Calu3 (cell line): ENCODE measurements around the gene VSIG1. TPM values are rescaled to one million over a fixed set of nuclear protein-coding genes. Genes with fewer than 3 reads are reported as not detected.

ENCODE experiments used
- Bru-seq: library from RNA; stranded (reverse); fragments of 400-500 nt; gene quantifications from one replicate; lab custom pipeline; 2021; lab: Mats Ljungman, UMichigan
- BruChase-seq, 2 experiments: library from RNA; stranded (reverse); fragments of 400-500 nt; gene quantifications; one replicate each; lab custom pipeline; 2021; lab: Mats Ljungman, UMichigan
- BruUV-seq: library from RNA; stranded (reverse); fragments of 400-500 nt; replicated peaks from 2 replicates; lab custom pipeline; 2021; lab: Mats Ljungman, UMichigan
- CTCF ChIA-PET: fragments of 300-600 bp; sonication (Branson Sonifier 250); formaldehyde crosslinking; loops from one replicate; lab custom pipeline; 2022; ENCODE audit warnings: antibody characterized with exemption; lab: Charles Lee
- DNase-seq: peaks from one replicate; pipeline ENCODE4 v3.0.0; 2022
- H3K27ac Mint-ChIP-seq: one replicate; pipeline ENCODE4 v1.8.0; 2022; ENCODE audit warnings: mixed read lengths; ENCODE audit not compliant: unreplicated experiment
- H3K27me3 Mint-ChIP-seq: one replicate; pipeline ENCODE4 v1.8.0; 2022; ENCODE audit warnings: mixed read lengths; ENCODE audit not compliant: unreplicated experiment
- H3K36me3 Mint-ChIP-seq: one replicate; pipeline ENCODE4 v1.8.0; 2022; ENCODE audit warnings: mild to moderate bottlenecking, moderate library complexity, mixed read lengths; ENCODE audit not compliant: insufficient read depth, unreplicated experiment
- H3K4me1 Mint-ChIP-seq: one replicate; pipeline ENCODE4 v1.8.0; 2022; ENCODE audit warnings: mild to moderate bottlenecking, low read depth, mixed read lengths; ENCODE audit not compliant: unreplicated experiment
- H3K4me3 Mint-ChIP-seq: one replicate; pipeline ENCODE4 v1.8.0; 2022; ENCODE audit warnings: mild to moderate bottlenecking, low read depth, moderate library complexity, mixed read lengths; ENCODE audit not compliant: unreplicated experiment
- H3K9me3 Mint-ChIP-seq: one replicate; pipeline ENCODE4 v1.8.0; 2022; ENCODE audit warnings: low read depth, mixed read lengths; ENCODE audit not compliant: unreplicated experiment
- CTCF ChIP-seq: fragments of 200-600 bp; IDR thresholded peaks from one replicate; pipeline ENCODE4 v1.8.0; 2022; ENCODE audit warnings: antibody characterized with exemption; ENCODE audit not compliant: unreplicated experiment
- intact Hi-C: fragments of 100-400 bp; cut with micrococcal nuclease; formaldehyde crosslinking; loops from one replicate; pipeline ENCODE4 v1.10.0; 2022; ENCODE audit not compliant: unreplicated experiment
- long read RNA-seq: library from polyadenylated mRNA; stranded (forward); transcript quantifications from one replicate; pipeline ENCODE4 v2.0.0, GENCODE V29; 2022
- total RNA-seq: library from RNA; stranded (reverse); gene quantifications from 2 replicates; pipeline ENCODE4 v1.2.3, GENCODE V29; 2022

Gene VSIG1
- total RNA-seq: 2.6 and 23.2 TPM in 2 replicates
- percentile 56 among the genes with signal in this experiment for Bru-seq, nascent RNA
- BruChase-seq, experiment 1, labeled RNA remaining after a 6-hour chase: percentile 33 among the genes with signal in this experiment
- percentile 24 among the genes with signal in this experiment for BruChase-seq, experiment 2, labeled RNA remaining after a 2-hour chase
- long read RNA-seq, partial matches to known transcripts: 1 of 8 reads
- long read RNA-seq, other reads (novel, unspliced or antisense): 5 of 8 reads

GRCh38 chrX:108044554-108045256, at the start of gene VSIG1:
Gene VSIG1, plus strand, starts transcription at chrX:108045065. Its CDS starts 66 bp downstream, at chrX:108045131.
- Mint-ChIP-seq H3K36me3 (no peaks in the 10 kb centered on the region), H3K9me3 (peaks cover 3% of the 10 kb centered on the region), H3K27me3 (no peaks in the 10 kb centered on the region), H3K27ac (peak within 1 kb of the TSS; percentile 1), H3K4me1 (peaks cover 11% of the 10 kb centered on the region), H3K4me3 (no peak within 1 kb of the TSS)
- CTCF ChIA-PET: no interaction called here
- DNase-seq: peak; percentile 11
- no peak for TF ChIP-seq CTCF
- intact Hi-C loops: no loop called here
- no TSS peak for BruUV-seq

- no TSS peak for BruUV-seq
- no peaks in the 10 kb centered on the region for H3K27me3 Mint-ChIP-seq
- intact Hi-C loops: no loop called here
- TF ChIP-seq CTCF: no peak
- peaks cover 4% of the 10 kb centered on the region for H3K9me3 Mint-ChIP-seq
- no peaks in the 10 kb centered on the region for H3K36me3 Mint-ChIP-seq
- H3K4me3 Mint-ChIP-seq: no peak overlapping the region
- CTCF ChIA-PET: no interaction called here
- no peak overlapping the region for H3K27ac Mint-ChIP-seq
- no peaks in the 10 kb centered on the region for H3K4me1 Mint-ChIP-seq
- DNase-seq: no peak
Measured at GRCh38 chrX:107996124-107996523, 48.7 kb upstream of the VSIG1 start.

GRCh38 chrX:108000751-108001150, 44.1 kb upstream of the VSIG1 start:
- no TSS peak for BruUV-seq
- Mint-ChIP-seq H3K4me1 (no peaks in the 10 kb centered on the region), H3K27me3 (no peaks in the 10 kb centered on the region), H3K4me3 (no peak overlapping the region), H3K27ac (no peak overlapping the region), H3K36me3 (no peaks in the 10 kb centered on the region), H3K9me3 (peaks cover 4% of the 10 kb centered on the region)
- DNase-seq: no peak
- intact Hi-C loops: no loop called here
- CTCF ChIA-PET: no interaction called here
- no peak for TF ChIP-seq CTCF

- peaks cover 4% of the 10 kb centered on the region for H3K9me3 Mint-ChIP-seq
- H3K27ac Mint-ChIP-seq: no peak overlapping the region
Measured at GRCh38 chrX:108001218-108001814, 43.5 kb upstream of the VSIG1 start.

More at GRCh38 chrX:108001218-108001814, 43.5 kb upstream of the VSIG1 start:
- BruUV-seq: no TSS peak
- peak; percentile 39 for TF ChIP-seq CTCF
- Mint-ChIP-seq H3K27me3 (no peaks in the 10 kb centered on the region), H3K4me3 (no peak overlapping the region), H3K4me1 (no peaks in the 10 kb centered on the region), H3K36me3 (no peaks in the 10 kb centered on the region)
- intact Hi-C loops: no loop called here
- peak; percentile 24 for DNase-seq
- CTCF ChIA-PET: no interaction called here
